Activated CD4-positive, alpha-beta T cell treated with anti-CD3 and anti-CD28 coated beads, Interleukin-10, Interleukin-2, amounts not matched to agents 100 ng/mL and 50 ng/mL, durations not matched to agents 16 hours and 8 hours (primary cell): Measurements from ENCODE around the gene GM2A.

Experiments used
- DNase-seq: peaks from one replicate; pipeline ENCODE4 v3.0.0-alpha.2; 2020

The GM2A gene

DNA sequence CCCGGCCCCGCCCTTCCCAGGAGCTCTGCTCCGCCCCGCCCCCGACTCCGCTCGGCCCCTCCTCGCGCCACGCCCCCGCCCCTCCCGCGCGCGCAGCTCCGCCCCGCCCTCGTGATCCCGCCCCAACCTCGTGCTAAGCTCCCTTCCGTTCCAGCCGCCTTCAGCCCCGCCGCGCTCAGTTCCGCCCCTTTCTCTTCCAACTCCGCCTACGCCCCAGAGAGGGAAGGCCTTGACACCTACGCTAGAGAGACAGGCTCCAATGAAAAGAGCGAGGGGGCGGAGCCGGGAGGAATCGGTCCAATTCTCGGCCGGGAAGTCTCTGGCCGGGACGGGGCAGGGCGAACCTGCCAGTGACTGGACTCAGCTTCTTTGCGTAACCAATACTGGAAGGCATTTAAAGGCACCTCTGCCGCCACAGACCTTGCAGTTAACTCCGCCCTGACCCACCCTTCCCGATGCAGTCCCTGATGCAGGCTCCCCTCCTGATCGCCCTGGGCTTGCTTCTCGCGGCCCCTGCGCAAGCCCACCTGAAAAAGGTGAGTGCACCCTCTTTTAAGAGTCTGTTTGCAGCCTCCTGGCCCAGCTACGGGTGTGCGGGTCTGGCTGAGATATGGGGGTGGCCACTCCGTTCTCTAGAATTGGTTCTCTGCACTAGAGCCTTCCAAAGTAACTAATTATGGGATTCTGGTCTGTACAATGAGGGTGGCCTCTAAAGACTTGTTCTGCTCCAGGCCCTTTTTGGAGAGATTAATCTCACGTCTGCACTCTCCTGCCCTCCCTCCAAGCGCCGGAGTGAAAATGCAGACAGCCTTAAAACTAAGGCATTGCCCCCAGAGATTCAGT, at the start of gene GM2A:
GM2A (plus strand) TSS at position 424 of the 843 bp plus-strand sequence; CDS start at position 456, 32 bp downstream.
- DNase-seq = peak; percentile 100

DNA sequence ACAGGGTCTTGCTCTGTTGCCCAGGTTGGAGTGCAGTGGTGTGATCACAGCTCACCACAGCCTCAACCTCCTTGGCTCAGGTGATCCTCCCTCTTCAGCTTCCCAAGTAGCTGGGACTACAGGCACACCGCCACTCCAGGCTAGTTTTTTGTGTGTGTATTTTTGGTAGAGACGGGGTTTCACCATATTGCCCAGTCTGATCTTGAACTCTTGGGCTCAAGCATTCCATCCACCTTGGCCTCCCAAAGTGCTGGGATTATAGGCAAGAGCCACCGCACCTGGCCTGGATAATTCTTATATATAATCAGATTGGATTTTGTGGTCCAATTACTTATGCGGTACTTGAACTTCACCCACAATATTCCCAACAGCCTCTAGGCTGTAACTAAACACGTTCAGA, 48.9 kb upstream of the GM2A start:
- DNase-seq = no peak

DNA sequence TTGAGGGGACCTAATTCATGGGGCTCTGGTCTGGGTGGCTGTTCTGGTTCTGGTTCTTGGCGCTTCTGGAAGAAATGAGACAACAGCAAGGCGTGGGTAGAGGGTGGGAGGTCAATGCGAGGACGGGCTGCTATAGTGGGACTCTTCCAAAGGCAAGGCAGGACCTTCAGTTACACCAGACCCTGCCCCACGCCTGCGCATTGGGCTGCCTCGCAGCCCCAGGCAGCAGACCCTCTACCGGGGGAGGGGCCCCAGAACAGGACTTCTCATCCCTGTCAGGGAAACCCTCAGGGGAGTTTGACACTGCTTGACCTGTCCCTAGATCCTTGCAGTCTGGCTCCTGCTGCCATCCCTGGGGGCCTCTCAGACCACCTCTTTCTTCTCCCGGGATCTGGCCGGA, 47.6 kb upstream of the GM2A start:
- DNase-seq = no peak

DNA sequence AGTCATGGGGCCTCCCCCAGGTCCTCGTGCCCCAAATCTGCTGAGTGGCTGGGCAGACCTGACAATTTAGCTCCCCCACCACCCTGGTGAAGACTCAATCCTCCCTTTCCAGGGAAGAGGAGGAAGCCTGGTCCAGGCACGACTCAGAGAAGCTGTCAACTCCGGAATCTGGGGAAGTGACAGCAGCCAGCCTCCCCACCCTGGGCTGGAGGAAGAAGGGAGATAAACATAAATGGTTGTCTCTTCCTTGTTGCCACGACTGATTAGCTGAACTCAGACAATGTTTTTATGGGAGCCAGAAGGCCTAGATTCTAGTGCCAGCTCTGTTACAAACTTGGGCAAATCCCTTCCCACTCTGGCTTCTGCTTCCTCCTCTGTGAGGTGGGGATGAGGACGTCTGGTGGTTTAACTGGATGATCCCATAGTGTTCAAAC, 44.5 kb upstream of the GM2A start:
- DNase-seq = no peak

DNA sequence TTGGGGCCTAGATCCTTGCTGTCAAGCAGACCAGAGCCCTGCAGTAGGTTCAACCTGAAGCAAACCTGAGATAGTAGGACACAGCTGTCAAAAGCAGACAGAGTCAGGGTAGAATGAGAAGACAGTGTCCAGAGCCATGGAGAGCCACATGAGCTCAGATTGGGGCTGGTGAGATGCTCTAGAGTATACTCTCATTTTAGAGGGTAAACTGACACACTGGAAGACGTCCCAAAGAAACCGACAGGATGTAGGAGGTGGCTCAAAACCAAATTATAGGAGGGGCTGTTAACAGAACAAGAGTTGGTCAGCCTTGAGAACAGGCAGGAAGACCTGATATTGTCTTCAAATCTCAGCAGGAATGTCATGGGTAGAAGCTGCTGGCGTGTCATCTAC, 40.6 kb upstream of the GM2A start:
- DNase-seq = peak; percentile 59

DNA sequence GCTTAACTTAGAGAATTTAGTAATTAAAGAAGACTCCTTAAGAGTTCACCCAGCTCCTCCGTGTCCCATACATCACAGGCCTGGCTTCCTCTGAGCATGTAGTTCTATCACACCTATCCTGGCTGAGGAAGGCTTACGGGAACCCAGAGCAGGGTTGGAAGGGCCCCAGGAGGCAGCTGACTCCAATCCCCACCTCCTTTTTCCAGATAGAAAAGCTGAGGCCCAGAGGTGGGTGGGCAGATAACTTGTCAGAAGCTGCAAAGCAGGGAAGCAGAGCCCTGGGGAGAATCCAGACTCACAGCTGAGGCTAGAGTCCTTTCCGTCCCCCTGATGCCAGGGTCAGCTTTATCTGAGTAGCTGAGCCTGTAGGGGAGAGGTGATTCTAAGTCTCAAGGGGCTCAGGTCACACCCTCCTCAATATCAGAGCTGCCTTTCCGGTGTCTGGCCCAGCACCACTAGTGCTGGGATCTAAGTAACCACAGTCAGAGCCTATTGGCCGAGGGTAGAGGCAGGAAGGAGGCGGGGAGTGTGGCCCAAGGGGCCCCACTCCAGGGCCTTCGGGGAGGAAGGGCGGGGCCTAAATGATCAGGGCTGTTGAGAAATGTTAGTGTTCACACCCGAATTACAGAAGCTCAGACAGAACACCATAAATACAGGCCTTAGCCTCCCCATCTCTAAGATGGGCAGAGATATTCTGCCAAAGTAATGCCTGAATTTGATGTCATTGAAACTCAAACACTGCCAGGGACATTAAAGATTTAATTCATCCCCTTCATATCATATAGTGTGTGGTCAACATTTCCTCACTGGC, 39.0 kb upstream of the GM2A start:
- DNase-seq = peak; percentile 96

DNA sequence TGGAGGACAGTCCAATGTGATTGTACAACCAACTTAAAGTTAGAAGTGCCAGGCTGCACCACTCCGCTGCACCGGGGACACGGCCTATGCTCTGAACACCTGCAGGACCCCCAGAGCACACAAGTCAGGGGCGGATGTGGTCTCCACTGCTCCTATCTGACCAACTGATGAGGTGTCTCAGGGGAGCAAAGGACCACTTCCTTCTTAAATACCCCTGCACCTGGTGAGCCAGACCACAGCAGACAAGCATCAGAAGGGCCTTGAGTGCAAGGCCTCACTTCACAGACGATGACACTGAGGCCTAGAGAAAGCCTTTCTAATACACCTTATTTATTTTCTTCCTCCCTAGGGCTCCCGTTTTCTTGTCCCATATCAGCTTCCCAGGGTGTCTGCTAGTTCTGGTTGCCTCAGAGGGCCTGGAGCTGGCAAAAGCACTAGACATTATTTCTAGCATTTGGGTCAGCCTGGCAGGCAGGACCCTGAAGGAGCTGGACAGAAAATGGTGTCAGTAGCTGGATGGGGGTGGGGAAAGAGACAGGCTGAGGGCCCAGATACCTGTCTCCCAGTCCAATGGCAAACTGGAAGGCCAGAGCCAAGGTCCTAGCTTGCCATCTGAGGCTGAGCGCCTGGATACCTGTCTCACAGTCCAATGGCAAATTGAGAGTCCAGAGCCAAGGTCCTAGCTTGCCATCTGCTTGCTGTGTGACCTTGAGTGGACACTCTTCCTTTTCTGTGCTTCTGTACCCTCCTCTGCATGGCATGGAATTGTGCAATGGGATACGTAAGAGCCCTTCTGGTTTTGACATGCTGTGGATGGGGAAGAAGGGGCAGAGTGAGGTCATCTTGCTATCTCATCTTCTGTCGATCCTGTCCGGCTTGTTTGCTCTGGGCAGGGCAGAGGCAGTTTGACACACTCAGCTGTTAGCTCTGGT, 38.1 kb upstream of the GM2A start:
- DNase-seq = peak; percentile 63

DNA sequence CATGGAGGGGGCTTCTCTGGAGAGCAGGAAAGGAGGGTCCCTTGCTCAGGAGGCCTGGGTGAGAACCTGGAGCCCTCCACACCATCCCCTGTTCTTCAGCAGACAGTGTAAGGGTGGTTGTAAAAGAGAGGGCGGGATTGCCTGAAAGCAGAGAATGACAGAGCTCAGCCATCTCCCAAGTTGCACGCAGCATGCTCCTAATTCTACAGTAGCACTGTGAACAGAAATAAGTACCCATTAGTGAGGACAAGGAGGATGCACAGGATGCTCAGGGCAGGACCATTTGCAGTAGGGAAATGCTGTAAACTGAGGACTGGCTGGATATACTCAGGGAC, 37.5 kb upstream of the GM2A start:
- DNase-seq = no peak

DNA sequence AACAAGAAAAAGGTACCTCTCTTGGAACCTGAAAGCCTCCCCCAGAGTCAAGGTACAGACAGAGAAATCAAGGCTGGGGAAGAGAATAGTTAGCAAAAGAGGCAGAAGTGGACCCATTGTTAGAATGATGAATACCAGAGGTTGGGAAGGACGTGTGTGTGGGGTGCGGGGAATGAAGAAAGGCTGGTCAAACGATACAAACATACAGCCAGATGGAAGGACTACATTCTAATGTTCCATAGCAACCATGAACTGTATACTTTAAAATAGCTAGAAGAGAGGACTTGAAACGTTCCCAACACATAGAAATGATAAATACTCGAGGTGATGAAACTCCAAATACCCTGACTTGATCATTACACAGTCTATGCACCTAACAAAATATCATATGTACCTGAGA, 36.2 kb upstream of the GM2A start:
- DNase-seq = no peak

DNA sequence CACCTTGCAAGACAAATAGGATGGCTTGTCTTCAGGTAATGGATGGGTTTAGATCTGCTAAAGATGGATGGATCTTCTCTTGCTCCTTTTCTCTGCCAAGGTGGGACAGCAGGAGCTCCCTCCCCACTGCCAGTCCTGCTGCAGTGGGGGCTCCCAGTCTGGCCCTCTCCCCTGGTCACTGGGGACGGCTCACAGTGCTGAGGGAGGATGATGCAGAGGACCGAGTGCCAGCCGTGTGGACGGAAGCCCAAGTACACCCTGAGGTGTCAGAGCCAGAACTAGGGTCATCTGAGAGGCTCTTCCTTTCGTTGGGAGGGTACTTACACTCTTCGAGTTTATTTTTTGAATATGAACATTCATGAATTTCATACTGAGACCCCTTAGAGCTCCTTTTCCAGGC, 34.8 kb upstream of the GM2A start:
- DNase-seq = no peak

DNA sequence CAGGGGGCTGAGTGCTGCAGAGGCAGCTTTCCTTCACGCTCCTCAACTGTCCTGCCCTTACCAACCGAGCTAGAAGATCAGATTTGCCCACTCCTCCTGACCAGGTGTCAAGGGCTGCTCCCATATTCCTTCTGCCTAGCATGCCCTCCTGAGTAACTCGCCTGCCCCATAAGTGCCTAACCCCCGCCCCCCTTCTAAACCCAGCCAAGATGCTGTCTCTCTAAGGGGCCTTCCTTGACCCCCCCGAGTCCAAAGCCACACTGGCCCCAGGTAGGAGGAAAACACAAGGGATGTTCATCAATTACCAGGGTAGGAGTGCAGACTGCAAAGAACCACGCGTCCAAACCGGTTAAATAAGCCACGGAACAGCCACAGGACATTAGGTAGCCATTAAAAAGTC, 33.8 kb upstream of the GM2A start:
- DNase-seq = no peak

DNA sequence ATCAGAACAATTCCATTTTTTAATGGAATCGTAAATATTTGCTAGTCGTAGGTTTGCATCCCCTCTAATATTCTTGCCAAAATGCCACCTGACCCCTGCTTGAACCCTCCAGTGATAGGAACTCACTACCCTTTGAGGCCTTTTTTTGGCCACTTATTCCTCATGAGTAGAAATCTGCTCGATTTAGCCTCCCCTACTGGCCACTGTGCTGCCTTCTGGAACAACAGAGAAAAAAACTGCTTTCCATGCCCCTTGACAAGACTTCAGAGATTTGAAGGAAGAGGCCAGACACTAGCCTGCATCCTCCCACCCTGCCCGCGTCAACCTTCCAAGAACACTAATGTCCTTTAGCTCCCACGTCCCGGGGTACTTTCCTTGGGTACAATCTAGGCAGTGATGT, 33.2 kb upstream of the GM2A start:
- DNase-seq = no peak

DNA sequence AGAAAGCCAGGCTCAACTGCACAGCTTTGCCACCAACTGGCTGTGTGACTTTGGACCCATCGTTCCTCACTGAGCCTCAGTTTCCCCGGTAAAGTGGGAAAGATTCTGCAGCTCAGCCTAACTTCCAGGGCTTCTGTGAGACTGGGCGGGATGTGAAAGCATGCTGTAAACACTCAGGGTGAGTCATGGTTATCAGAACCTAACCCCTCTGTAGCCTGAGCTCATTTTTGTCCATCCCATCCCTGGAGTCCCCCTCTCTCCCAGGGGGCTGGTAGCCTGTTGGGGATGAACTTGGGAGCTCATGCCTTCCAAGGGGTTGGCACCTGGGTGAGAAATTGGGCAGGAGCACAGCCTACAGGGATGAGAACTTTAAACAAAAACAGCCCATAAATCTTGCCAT, 31.4 kb upstream of the GM2A start:
- DNase-seq = no peak

DNA sequence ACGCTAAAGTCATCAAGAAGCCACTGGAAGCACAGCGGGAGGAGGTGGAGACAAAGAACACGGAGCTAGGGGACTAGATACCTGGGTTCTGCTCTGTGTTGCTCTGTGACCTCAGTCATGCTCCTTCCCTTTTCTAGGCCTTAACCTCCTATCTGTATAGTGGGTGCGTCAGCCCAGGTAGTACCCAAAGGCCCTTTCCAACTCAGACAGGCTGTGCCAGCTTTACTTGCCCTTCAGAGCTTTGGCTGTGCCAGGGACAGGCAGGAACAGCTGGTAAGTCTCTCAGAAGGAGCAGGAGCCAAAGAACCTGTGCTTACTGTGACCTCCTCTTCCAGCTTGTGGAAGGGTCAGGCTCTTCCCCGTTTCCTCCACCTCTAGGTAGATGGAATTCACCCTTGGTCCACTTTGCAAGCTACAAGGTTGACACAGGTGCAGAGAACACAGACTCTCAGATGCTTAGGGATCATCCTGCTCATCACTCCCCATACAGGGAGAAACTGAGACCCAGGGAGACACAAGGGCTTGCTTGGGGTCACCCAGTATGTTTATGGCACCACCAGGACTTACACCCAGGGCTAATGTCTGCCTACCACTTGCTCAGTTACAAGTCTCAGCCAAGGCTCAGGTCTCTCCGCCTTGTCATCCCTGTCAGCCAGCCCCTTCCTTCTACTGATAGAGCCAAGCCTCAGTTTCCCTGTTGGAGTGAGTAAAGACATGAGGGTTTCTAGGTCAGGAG, 30.8 kb upstream of the GM2A start:
- no peak for DNase-seq

DNA sequence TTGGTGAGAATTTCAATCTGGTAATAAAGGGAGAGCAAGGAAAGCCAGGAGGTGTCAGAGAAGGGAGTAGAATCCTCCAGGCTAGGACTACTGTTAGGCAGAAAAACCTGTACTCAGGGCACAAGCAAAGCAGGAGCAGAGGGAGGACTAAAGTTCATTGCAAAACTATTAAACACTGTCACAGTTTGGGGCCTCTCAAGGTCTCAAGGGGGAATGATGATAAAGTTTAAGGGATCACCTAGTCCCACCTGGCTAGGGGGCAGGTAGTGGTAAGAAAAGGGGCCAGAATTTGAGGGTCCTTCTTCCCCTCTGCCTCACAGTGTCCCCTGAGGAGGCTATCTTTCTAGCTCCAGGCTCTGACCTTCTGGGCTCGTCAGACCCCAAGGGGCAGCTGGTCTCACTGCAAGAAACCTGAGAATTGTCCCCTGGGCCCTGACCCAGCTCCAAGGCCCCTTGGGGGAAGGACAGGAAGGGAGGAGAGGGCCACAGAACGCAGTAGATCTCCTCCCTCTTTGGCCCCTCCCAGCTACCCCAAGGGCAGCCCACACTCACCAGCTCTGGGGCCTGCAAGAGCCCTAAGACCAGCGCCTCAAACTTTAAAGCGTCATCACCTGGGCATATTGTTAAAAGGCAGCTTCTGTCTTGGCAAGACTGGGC, 30.1 kb upstream of the GM2A start:
- DNase-seq = peak; percentile 64

DNA sequence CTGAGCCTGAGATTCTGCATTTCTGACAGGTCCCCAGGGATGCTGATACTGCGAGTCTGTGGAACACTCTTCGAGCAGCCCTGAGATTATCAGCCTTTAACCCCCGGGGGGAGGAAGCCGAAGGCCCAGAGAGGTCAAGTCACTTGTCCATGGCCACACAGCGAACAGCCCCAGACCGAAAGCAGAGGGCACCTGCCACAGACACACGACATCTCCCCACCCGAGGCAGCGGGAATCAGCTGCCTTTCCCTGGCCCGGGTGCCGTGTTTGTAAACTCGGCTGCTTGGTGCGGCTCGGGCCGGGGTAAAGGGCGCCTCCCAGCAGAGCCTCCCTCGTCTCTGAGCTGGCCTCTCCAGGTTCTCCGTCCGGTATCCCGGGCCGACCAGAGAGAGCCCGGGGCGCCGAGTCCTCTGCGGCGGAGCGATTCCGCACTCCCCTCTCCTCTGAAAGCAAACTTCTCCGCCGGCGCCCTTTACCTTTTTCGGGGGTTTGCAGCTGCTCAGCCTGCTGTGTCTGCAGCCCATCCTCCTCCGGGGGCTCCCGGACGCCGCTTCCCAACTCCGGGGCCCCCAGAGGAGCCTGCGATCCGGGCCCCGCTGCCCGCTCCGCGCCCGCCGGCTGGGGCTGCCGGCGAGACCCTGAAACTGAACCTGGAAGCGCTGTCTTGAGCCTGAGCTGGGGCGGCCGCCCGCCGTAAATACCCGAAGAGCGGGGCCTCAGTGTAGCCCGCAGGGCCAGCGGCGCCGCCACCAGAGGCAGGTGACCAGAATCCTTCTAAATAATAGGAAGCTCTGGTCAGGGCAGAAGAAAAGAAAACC, 29.3 kb upstream of the GM2A start, which contains the start of gene CCDC69:
CCDC69 (minus strand) TSS at position 646 of the 818 bp plus-strand sequence; CDS start at position 524, 122 bp downstream.
- DNase-seq = peak; percentile 79

DNA sequence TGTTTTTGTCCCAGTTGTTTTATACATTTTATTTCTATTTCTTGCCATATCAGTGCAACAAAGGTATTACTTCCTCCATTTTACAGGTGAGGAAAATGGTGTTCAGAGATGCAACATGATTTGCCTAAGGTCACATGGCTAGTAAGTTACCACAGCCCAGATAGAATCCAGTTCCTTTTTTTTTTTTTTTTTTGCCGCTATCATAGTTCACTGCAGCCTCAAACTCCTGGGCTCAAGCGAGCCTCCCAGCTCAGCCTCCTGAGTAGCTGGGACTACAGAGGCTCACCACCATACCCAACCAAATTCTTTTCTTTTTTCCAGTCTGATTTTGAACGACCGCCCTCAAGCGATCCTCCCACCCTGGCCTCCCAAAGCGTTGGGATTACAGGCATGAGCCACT, 28.6 kb upstream of the GM2A start:
- DNase-seq = no peak

DNA sequence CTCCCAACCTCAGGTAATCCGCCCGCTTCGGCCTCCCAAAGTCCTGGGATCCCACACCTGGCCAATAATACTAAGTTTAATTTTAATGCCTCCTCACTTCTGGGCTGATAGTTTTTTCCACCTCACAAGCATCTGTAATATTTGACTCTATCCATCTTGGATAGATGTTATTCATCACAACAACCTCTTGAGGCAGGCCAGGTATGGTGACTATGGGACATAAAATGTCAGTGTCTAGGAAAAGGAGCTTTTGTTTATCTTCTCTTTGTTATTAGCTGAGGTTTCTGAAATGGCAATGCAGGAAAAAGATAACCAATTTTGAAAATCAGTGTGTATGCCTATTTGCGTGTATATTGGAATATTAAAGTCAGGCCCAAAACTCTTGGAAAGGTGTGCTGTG, 27.9 kb upstream of the GM2A start:
- no peak for DNase-seq

DNA sequence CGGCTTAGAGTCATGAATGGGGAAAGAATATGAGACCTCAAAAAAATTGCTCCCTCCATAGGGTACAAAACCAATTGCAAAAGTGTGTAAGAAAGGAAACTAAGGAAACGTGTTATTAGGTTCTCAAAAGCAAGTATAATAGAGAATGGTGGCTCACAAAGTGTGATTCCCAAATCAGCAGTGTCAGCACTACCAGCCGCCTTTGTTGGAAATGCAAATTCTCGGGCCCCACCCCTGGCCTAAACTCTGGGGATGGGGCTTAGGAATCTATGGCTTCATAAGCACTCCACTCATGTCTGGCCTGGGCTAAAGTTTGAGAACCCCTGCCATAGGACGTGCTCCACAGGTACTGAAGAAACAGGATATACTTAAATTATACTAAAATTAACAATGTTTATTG, 27.5 kb upstream of the GM2A start:
- DNase-seq = no peak

DNA sequence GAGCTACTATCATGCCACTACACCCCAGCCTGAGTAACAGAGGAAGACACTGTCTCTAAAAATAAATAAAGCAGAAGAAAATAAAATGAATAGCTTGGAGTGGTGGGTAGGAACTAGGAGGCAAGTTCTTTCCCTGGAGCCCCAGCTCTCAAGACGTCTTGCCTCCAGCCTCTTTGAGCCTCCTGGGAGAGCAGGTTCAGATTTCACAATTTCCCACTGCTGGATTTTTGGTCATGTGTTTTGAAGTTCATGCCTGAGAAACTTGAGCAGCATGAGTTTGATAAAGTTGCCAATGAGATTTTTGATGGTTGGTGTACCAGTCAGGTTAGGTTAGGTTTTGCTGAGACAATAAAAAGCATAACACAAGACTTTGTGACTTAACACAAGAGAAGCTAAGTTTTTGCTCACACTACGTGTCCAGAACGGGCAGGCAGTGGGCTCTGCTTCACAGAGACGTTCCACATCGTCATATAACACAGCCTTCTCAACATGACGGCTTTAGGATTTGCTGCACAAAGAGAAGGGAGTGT, 25.0 kb upstream of the GM2A start:
- DNase-seq = no peak

DNA sequence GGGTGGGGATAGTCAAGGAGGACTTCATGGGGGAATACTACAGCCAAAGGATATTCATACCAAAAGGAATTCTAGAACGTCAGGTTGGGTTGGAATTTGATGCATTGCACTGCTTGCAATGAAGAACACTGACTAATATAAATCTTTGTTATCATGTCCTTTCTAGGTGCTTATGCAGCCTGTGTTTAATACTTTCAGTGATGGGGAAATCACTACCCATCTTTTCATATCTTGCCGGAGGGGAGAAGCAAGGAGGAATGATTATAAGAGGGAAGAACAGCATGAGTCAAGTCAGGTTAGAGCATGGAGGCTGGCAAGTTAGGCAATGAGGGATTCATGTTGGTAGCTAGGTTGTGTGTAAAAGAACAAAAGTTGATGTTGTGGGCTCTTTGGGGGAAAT, 24.0 kb upstream of the GM2A start:
- DNase-seq = no peak
